HCT116 (cell line): ENCODE results near the gene CD300LB. TPM values are rescaled to one million over a fixed set of nuclear protein-coding genes. Genes with fewer than 3 reads are reported as not detected.

Experiments used
- ATAC-seq: fragments of 200-7000 bp; cut with Tn5 transposase; 2 replicates; pipeline ENCODE4 v1.9.1; 2020; ENCODE audit warnings: mild to moderate bottlenecking, moderate library complexity
- BruUV-seq: library from RNA; stranded (reverse); fragments of 400-500 nt; replicated peaks from 2 replicates; lab custom pipeline; 2021; lab: Mats Ljungman, UMichigan
- CTCF ChIA-PET: fragments of 300-600 bp; sonication (Branson Sonifier 250); formaldehyde crosslinking; loops from one replicate; lab custom pipeline; 2021; ENCODE audit warnings: antibody characterized with exemption; lab: Charles Lee
- POLR2A ChIA-PET: fragments of 300-600, 350-600 bp; sonication (Branson Sonifier 250); formaldehyde crosslinking; loops from one replicate; lab custom pipeline; 2021; ENCODE audit warnings: antibody characterized with exemption; lab: Charles Lee
- RAD21 ChIA-PET, 2 experiments: fragments of 300-600 bp; sonication (Branson Sonifier 250); formaldehyde crosslinking; loops; one replicate each; lab custom pipeline; 2023; ENCODE audit warnings: low total read pairs in 2 of 2; ENCODE audit not compliant: uncharacterized antibody in 2 of 2, unreplicated experiment in 2 of 2, low non-redundant PET in 1 of 2; lab: Charles Lee
- DNase-seq: peaks from one replicate; pipeline ENCODE4 v3.0.0-alpha.2; 2010; ENCODE audit warnings: low read depth, low spot score
- H2AFZ ChIP-seq: fragments of 200-600 bp; shearing (Covaris generic), sonication (generic); 2 replicates; pipeline ENCODE4 v1.6.1; 2017; ENCODE audit warnings: low read depth, mixed run types, mixed read lengths, antibody characterized with exemption, low read length; ENCODE audit not compliant: poor library complexity, severe bottlenecking
- H3K27ac ChIP-seq: 2 replicates; pipeline ENCODE4 v1.5.1; 2012; ENCODE audit warnings: low read depth, low read length
- H3K27me3 ChIP-seq: fragments of 200-600 bp; sonication (generic); 2 replicates; pipeline ENCODE4 v1.6.1; 2016; ENCODE audit warnings: mixed run types, low read length, mixed read lengths; ENCODE audit not compliant: insufficient read depth
- H3K36me3 ChIP-seq, 2 experiments: fragments of 200-500 bp in 1 of 2; fragments of 200-600 bp in 1 of 2; sonication (Bioruptor generic) in 1 of 2; sonication (generic) in 1 of 2; 2 replicates each; pipeline versions ENCODE4 v1.5.1 to v1.6.1; 2014 to 2016; ENCODE audit warnings: low read length in 2 of 2, inconsistent platforms in 1 of 2, mixed read lengths in 1 of 2, mixed run types in 1 of 2; ENCODE audit not compliant: insufficient read depth in 2 of 2, control insufficient read depth in 1 of 2
- H3K4me1 ChIP-seq, 2 experiments: fragments of 200-600 bp in 1 of 2; sonication (generic) in 1 of 2; 2 replicates each; pipeline versions ENCODE4 v1.5.1 to v1.6.1; 2012 to 2017; ENCODE audit warnings: low read length in 2 of 2, inconsistent platforms in 1 of 2, mild to moderate bottlenecking in 1 of 2, mixed read lengths in 1 of 2, mixed run types in 1 of 2, moderate library complexity in 1 of 2; ENCODE audit not compliant: insufficient read depth in 2 of 2, control insufficient read depth in 1 of 2
- H3K4me2 ChIP-seq: fragments of 200-600 bp; sonication (generic); 2 replicates; pipeline ENCODE4 v1.6.1; 2017; ENCODE audit warnings: mixed run types, low read length, mixed read lengths
- H3K4me3 ChIP-seq, 2 experiments: fragments of 200-600 bp in 1 of 2; sonication (generic) in 1 of 2; replicated peaks in 1 of 2; 2 replicates each; pipeline ENCODE4 v1.5.1; 2011 to 2016; ENCODE audit warnings: low read length in 2 of 2, control low read depth in 1 of 2, low read depth in 1 of 2, mild to moderate bottlenecking in 1 of 2, mixed read lengths in 1 of 2, mixed run types in 1 of 2
- H3K79me2 ChIP-seq: fragments of 200-600 bp; sonication (generic); 2 replicates; pipeline ENCODE4 v1.6.1; 2017; ENCODE audit warnings: mild to moderate bottlenecking, mixed run types, low read length, moderate library complexity, mixed read lengths; ENCODE audit not compliant: insufficient read depth
- H3K9ac ChIP-seq: fragments of 200-600 bp; sonication (generic); 2 replicates; pipeline ENCODE4 v1.6.1; 2016; ENCODE audit warnings: low read length, mixed read lengths
- H3K9me2 ChIP-seq: fragments of 200-600 bp; sonication (generic), shearing (Covaris generic); 2 replicates; pipeline ENCODE4 v1.6.1; 2017; ENCODE audit warnings: mixed run types, mild to moderate bottlenecking, moderate library complexity; ENCODE audit not compliant: insufficient read depth
- H3K9me3 ChIP-seq, 2 experiments: fragments of 200-500 bp in 1 of 2; fragments of 200-600 bp in 1 of 2; sonication (Bioruptor generic) in 1 of 2; sonication (generic) in 1 of 2; 2 replicates each; pipeline ENCODE4 v1.6.1; 2014 to 2017; ENCODE audit warnings: low read length in 2 of 2, mixed read lengths in 2 of 2, inconsistent platforms in 1 of 2, low read depth in 1 of 2, mild to moderate bottlenecking in 1 of 2, mixed run types in 1 of 2, moderate library complexity in 1 of 2; ENCODE audit not compliant: control insufficient read depth in 1 of 2, insufficient read depth in 1 of 2
- H4K20me1 ChIP-seq: fragments of 200-600 bp; sonication (generic), shearing (Covaris generic); 2 replicates; pipeline ENCODE4 v1.6.1; 2017; ENCODE audit warnings: mixed run types, mild to moderate bottlenecking, moderate library complexity; ENCODE audit not compliant: insufficient read depth
- CEBPB ChIP-seq: IDR thresholded peaks from 2 replicates; pipeline ENCODE4 v1.6.1; 2012; ENCODE audit warnings: low read depth
- EGR1 ChIP-seq: IDR thresholded peaks from 2 replicates; pipeline ENCODE4 v1.6.1; 2012; ENCODE audit warnings: low read depth
- EZH2 ChIP-seq: fragments of 200-600 bp; sonication (generic); IDR thresholded peaks from 2 replicates; pipeline ENCODE4 v1.6.1; 2017; ENCODE audit warnings: antibody characterized with exemption, mixed run types
- EZH2phosphoT487 ChIP-seq: fragments of 200-600 bp; IDR thresholded peaks from 2 replicates; pipeline ENCODE4 v1.6.1; 2018; ENCODE audit warnings: antibody characterized with exemption, borderline replicate concordance
- POLR2A ChIP-seq: IDR thresholded peaks from 2 replicates; pipeline ENCODE4 v1.7.0; 2011; ENCODE audit warnings: borderline replicate concordance; ENCODE audit not compliant: insufficient read depth, insufficient read length; ENCODE audit errors: extremely low read depth
- POLR2AphosphoS5 ChIP-seq: IDR thresholded peaks from 2 replicates; pipeline ENCODE4 v1.6.1; 2011; ENCODE audit warnings: mild to moderate bottlenecking, low read depth, low read length, moderate library complexity
- RAD21 ChIP-seq: IDR thresholded peaks from 2 replicates; pipeline ENCODE4 v1.6.1; 2012; ENCODE audit warnings: low read depth, mild to moderate bottlenecking
- SRF ChIP-seq: IDR thresholded peaks from 2 replicates; pipeline ENCODE4 v1.6.1; 2012; ENCODE audit warnings: low read depth
- TCF7L2 ChIP-seq: IDR thresholded peaks from 2 replicates; pipeline ENCODE4 v1.7.0; 2011; ENCODE audit warnings: borderline replicate concordance, inconsistent platforms; ENCODE audit not compliant: insufficient read depth, insufficient read length; ENCODE audit errors: extremely low read depth
- ZNF274 ChIP-seq: fragments of 200-500 bp; sonication (Bioruptor generic); IDR thresholded peaks from 2 replicates; pipeline ENCODE4 v1.6.1; 2014; ENCODE audit warnings: mild to moderate bottlenecking, low read depth, low read length, inconsistent platforms
- intact Hi-C: fragments of 100-400 bp; cut with micrococcal nuclease; formaldehyde crosslinking; loops from 2 replicates; pipeline ENCODE4 v1.10.0; 2022
- total RNA-seq: library from RNA; stranded (reverse); gene quantifications from one replicate; pipeline ENCODE4 v1.2.1, GENCODE V29; 2021; ENCODE audit not compliant: unreplicated experiment
- TF ChIP-seq, protein P1 (sequence below): IDR thresholded peaks from 2 replicates; pipeline ENCODE4 v1.6.1; 2012; ENCODE audit warnings: low read depth
- TF ChIP-seq, protein P2 (sequence below): IDR thresholded peaks from 2 replicates; pipeline ENCODE4 v1.6.1; 2012
- TF ChIP-seq, protein P3 (sequence below), 3 experiments: fragments of 200-600 bp in 1 of 3; sonication (generic) in 1 of 3; IDR thresholded peaks in 2 of 3; conservative IDR thresholded peaks in 1 of 3; 2 replicates each; pipeline ENCODE4 v1.5.1; 2012 to 2017; ENCODE audit warnings: low read depth in 2 of 3, low read length in 2 of 3, antibody characterized with exemption in 1 of 3, borderline replicate concordance in 1 of 3, control low read depth in 1 of 3, mild to moderate bottlenecking in 1 of 3, mixed read lengths in 1 of 3, mixed run types in 1 of 3, moderate library complexity in 1 of 3; ENCODE audit not compliant: insufficient read depth in 1 of 3
- TF ChIP-seq, protein P4 (sequence below): IDR thresholded peaks from 2 replicates; pipeline ENCODE4 v1.6.1; 2012

The CD300LB gene
- total RNA-seq, 1 experiment from 2014 or later, result not detected

DNA sequence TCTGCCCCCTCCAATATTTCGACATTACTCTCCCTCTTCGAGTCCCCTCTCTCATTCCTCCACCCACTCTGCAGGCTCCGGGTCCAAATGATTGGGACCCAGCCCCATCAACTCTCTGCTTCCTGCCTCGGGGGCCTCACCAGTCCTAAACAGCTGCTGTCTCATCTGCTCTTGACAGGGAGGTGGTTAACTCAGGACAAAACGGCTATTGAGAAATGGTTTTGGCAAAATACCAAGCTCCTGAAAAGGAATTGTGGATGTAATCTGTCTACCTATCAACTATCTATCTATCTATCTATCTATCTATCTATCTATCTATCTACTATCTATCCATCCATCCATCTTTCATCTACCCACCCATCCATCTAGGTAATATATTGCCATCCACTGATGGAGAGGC lies 33.9 kb upstream of the CD300LB start:
- RAD21 ChIA-PET, result no interaction called here

More for the DNA sequence above, 33.9 kb upstream of the CD300LB start:
- H3K4me1 ChIP-seq, result peaks cover 14 to 22% of the 10 kb centered on the region in 2 experiments
- no peak overlapping the region for H3K27ac ChIP-seq
- H3K36me3 ChIP-seq, result no peaks in the 10 kb centered on the region
- POLR2A ChIA-PET, result no interaction called here
- H3K9me2 ChIP-seq, result no peaks in the 10 kb centered on the region
- no peaks in the 10 kb centered on the region for H3K79me2 ChIP-seq
- no peak overlapping the region for H2AFZ ChIP-seq
- H3K9me3 ChIP-seq, result no peaks in the 10 kb centered on the region
- BruUV-seq, result no TSS peak
- H3K27me3 ChIP-seq, result peaks cover 16% of the 10 kb centered on the region; the same call in 1 of the 2 replicates
- H3K4me3 ChIP-seq, result no peak overlapping the region
- H3K9ac ChIP-seq, result no peak overlapping the region
- no peak overlapping the region for H3K4me2 ChIP-seq
- no peak for ATAC-seq
- CTCF ChIA-PET, result interaction anchor here (0.6 to 4.0 kb wide), 8 partner anchors 8 to 206 kb away, joined by 3 to 36 read pairs (median 9); partner anchors contain the start of gene RAB37
- TF ChIP-seq ZNF274, result no peak
- TF ChIP-seq, protein P1, sequence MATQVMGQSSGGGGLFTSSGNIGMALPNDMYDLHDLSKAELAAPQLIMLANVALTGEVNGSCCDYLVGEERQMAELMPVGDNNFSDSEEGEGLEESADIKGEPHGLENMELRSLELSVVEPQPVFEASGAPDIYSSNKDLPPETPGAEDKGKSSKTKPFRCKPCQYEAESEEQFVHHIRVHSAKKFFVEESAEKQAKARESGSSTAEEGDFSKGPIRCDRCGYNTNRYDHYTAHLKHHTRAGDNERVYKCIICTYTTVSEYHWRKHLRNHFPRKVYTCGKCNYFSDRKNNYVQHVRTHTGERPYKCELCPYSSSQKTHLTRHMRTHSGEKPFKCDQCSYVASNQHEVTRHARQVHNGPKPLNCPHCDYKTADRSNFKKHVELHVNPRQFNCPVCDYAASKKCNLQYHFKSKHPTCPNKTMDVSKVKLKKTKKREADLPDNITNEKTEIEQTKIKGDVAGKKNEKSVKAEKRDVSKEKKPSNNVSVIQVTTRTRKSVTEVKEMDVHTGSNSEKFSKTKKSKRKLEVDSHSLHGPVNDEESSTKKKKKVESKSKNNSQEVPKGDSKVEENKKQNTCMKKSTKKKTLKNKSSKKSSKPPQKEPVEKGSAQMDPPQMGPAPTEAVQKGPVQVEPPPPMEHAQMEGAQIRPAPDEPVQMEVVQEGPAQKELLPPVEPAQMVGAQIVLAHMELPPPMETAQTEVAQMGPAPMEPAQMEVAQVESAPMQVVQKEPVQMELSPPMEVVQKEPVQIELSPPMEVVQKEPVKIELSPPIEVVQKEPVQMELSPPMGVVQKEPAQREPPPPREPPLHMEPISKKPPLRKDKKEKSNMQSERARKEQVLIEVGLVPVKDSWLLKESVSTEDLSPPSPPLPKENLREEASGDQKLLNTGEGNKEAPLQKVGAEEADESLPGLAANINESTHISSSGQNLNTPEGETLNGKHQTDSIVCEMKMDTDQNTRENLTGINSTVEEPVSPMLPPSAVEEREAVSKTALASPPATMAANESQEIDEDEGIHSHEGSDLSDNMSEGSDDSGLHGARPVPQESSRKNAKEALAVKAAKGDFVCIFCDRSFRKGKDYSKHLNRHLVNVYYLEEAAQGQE, result no peak
- TF ChIP-seq SRF, result no peak
- TF ChIP-seq, protein P2, sequence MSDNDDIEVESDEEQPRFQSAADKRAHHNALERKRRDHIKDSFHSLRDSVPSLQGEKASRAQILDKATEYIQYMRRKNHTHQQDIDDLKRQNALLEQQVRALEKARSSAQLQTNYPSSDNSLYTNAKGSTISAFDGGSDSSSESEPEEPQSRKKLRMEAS, result no peak
- TF ChIP-seq POLR2A, result no peak
- TF ChIP-seq, protein P3, sequence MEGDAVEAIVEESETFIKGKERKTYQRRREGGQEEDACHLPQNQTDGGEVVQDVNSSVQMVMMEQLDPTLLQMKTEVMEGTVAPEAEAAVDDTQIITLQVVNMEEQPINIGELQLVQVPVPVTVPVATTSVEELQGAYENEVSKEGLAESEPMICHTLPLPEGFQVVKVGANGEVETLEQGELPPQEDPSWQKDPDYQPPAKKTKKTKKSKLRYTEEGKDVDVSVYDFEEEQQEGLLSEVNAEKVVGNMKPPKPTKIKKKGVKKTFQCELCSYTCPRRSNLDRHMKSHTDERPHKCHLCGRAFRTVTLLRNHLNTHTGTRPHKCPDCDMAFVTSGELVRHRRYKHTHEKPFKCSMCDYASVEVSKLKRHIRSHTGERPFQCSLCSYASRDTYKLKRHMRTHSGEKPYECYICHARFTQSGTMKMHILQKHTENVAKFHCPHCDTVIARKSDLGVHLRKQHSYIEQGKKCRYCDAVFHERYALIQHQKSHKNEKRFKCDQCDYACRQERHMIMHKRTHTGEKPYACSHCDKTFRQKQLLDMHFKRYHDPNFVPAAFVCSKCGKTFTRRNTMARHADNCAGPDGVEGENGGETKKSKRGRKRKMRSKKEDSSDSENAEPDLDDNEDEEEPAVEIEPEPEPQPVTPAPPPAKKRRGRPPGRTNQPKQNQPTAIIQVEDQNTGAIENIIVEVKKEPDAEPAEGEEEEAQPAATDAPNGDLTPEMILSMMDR (IDR thresholded peaks at IDR 0.05 in 2 of 3, conservative IDR thresholded peaks at IDR 0.05 in 1 of 3; ENCODE audit: borderline replicate concordance in 1 of 3, insufficient read depth in 1 of 3, low read depth in 2 of 3, low read length in 2 of 3), result no peak
- no peak for TF ChIP-seq EZH2
- TF ChIP-seq TCF7L2, result no peak
- TF ChIP-seq CEBPB, result no peak
- TF ChIP-seq POLR2AphosphoS5, result no peak
- TF ChIP-seq EZH2phosphoT487, result no peak
- no peak for TF ChIP-seq EGR1
- TF ChIP-seq, protein P4, sequence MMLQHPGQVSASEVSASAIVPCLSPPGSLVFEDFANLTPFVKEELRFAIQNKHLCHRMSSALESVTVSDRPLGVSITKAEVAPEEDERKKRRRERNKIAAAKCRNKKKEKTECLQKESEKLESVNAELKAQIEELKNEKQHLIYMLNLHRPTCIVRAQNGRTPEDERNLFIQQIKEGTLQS, result no peak
- no peak for TF ChIP-seq RAD21
- TF ChIP-seq, all 23 proteins: peak for 0
- no peaks in the 10 kb centered on the region for H4K20me1 ChIP-seq
- intact Hi-C loops, result no loop called here
- no peak for DNase-seq
